Stimulated activated CD8-positive, alpha-beta memory T cell treated with anti-CD3 and anti-CD28 coated beads, Interleukin-4, amount 100 ng/mL, for 4 hours (primary cell): ENCODE measurements around the gene SLC4A5.

Experiments used
- DNase-seq, 2 donors: peaks; one replicate each; pipeline ENCODE4 v3.0.0-alpha.2; 2020; ENCODE audit warnings: low read depth in 2 of 2, low spot score in 1 of 2

The SLC4A5 gene

DNA sequence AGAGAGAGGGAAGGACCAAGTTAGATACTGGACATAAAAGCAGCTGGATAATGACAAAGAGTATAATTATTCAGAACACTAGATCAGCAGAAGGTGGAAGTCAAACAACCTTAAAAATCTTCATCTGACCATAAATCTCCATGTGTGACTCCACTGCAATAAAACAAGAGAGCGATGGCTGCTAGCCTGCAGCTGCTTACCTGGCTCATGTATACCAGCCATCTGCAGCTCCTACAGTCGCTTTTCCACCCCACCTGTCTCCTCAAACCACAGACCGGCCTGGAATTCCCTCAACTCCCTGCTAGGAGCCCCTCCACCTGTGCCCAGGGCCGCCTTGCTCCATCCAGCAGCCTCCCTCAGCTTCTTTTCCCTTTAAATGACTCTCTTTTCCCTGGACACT lies 64.5 kb downstream of the SLC4A5 start:
- no peak for DNase-seq

- DNase-seq = no peak
Observed at GRCh38 chr2:74278176-74278575, 65.0 kb downstream of the SLC4A5 start.

DNA sequence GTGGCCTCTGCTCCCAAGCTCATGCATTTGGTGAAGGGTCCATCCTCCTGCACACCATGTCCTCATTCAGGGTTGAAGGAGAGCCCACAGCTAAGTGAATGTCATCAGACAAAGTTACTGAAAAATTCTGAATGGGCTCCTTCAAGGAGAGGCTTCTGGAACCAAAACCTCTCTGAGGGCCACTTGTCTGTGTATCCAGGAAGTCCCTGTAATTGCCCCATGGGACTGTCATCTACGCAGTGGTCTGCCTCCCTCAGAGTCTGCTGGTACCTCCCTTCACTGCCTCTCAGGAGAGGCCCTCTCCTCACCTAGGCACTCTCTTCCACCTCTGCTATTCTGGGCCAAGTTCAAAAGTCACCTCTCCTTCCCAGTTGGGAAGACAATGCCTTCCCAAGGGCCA lies 68.0 kb downstream of the SLC4A5 start:
- no peak for DNase-seq

DNA sequence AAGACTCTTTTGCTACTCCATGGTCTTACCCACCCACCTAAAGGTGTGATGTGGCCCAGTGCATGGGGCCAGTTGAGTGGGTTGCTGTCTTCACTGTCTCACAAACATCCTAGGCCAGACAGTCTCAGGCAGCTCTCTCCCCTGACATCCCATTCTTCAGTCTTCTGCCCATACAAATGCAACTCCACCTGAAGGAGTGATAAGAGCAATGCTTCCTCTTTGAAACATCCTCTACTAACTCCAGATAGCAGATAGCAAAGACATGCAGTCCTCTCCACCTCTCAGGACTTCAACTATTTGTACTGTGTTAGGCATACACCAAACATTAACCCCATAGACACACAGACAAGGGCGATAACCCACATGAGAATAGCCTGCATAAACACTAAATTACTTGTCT lies 73.5 kb downstream of the SLC4A5 start:
- no peak for DNase-seq

GRCh38 chr2:74267068-74267467 lies 76.1 kb downstream of the SLC4A5 start:
- no peak for DNase-seq

DNA sequence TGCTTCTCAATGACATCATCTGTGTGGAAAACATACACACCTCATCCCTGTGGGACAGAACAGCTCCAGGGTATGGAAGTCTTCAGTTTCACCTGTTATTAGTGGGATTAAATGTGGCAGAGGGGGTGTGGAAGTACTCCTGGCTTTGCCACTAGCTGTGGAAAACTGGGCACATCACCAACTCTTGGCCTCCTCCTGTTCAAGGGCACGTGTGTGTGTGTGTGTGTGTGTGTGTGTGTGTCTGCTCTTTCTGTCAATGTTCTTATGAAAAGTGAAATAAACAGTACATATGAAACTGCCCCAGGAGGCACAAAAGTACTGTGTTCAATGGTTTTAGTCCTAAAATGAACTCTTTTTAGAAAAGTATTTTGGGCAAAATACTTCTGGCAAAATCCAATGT lies 78.9 kb downstream of the SLC4A5 start:
- DNase-seq = no peak

DNA sequence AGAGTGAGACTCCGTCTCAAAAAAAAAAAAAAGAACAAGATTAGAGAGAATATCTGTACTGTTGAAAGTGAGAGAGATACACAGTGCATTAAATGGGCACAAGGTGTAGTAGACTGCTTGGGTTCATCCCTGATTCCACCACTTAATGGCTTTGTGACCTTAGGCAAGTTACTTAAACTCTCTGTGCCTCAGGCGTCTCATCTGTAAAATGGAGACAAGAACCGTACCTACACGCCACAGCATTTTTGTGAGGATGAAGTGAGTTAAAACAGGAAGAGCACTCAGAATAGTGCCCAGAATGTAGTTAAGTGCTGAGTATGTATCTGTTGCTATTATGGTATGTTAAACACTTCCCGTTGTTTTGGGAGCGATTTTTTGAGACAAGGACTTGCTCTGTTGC lies 80.5 kb downstream of the SLC4A5 start:
- DNase-seq = no peak

GRCh38 chr2:74261204-74261864 lies 81.9 kb downstream of the SLC4A5 start:
- DNase-seq = no peak

GRCh38 chr2:74260495-74260894 lies 82.7 kb downstream of the SLC4A5 start:
- no peak for DNase-seq

- no peak for DNase-seq
Observed at GRCh38 chr2:74259733-74260132, 83.5 kb downstream of the SLC4A5 start.

DNA sequence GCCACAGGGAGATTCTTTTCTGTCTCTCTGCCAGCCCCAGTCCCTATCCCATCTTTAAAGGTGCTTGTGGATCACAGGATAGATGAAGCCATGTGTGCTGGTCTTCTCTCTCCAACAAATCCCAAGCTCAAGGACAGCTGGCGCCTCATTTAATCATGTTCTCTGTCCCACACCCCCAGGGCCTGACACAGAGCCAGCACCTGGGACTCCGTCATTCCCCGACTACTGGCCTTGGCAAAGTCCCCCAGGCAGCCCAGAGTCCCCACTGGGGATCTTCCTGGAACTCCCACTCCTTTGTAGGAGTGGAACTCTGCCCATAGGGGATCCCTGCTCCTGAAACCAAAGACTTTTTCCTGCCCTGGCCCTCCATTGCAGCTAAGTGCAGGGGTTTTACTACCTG lies 84.0 kb downstream of the SLC4A5 start:
- no peak for DNase-seq

DNA sequence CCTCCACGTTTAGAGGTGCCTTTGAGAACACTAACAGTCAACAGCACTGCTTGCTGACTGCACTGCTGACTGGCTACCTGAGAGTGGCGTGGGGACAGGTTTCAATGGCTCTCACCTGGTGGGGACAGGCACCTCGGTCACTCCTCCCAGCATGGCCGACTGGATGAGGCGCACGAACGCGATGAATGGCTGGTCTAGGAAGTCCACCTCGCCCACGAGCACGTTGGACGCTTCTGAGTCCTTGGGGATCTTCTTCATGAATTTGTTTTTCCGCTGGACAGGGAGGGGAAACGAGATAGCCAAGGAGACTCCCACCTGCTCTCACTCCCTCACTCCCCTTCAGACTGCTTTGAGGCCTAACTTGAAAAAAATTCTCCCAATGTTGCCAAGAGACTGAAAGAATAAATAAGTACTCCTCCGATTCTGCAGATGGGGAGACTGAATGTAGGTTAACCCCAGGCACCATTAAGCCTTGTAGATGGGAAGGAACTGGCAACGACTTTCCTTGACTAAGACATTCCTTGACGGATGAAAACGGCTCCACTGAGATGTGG lies 87.5 kb downstream of the SLC4A5 start:
- no peak for DNase-seq

DNA sequence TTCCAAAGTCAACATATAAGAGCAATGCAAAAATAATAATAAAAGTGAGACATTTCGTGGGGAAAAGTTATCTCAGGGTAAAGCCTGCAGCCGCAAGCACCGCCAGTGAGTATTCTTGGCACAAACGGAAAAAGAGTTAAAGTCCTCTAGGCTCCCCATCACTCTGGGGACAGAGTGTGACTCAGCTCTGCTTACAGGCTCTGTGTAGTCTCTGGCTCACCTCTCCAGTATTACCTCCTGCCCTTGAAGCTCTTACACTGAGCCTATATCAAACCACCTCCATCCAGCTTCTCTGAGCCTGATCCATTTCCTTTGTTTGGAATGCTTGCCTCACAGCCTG lies 89.3 kb downstream of the SLC4A5 start:
- DNase-seq = no peak

GRCh38 chr2:74253306-74253970 lies 89.8 kb downstream of the SLC4A5 start:
- no peak for DNase-seq

DNA sequence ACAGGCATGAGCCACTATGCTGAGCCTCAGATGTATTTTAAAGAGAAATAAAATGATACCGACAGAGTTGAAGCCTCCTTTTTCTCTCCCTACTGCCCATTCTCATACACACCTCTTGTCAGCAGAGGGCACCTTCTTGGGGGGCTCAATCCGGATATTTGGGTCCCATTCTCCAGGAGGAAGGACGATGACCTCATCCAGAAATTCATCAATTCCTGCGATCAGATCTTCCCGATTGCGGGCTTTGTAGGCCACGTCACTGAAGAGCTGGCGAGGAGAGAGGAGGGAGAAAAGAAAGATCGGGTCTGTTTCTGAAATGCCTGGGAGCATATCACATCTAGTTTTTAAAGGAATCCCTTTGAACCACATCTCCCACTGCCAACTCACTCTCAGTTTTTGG lies 90.4 kb downstream of the SLC4A5 start:
- DNase-seq = no peak

DNA sequence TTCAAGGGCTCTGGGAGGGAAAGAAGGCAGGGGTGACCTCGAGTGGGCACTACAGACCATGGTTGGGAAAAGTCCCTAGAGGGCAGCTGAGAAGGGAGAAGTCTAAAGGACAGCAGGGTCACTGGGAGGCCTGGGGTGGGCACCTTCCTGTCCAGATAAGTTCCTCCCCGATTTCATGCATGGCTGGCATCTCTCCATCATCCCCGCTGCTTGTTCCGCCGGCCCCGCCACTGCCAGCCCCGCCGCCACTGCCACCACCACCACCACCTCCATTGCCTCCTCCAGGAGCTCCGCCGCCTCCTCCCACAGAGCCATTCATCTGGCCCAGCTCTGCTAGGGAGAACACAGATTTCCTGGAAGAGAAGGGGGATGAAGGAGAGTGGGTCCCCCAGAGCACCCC lies 91.2 kb downstream of the SLC4A5 start:
- no peak for DNase-seq

DNA sequence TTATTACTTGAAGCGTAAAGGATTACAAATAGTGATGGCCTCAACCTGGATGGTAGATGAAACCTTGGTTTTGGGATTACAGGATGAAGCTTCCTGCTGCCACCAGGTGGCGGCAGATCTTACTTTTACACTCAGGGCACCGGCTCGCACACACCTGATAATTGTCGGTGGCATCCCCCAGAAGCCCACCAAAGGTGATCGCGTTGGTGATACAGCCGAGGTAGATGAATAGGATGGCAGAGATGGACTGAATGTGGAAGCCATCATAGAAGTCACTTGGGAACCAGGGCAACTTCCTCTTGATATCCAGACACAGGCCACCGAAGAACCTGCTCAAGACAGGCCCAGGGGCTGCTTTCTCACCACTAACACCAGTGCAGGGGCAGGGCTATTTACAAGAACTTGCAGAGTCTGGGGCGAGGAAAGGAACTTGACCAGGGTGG lies 93.0 kb downstream of the SLC4A5 start:
- DNase-seq = peak; percentile 9 to 16

DNA sequence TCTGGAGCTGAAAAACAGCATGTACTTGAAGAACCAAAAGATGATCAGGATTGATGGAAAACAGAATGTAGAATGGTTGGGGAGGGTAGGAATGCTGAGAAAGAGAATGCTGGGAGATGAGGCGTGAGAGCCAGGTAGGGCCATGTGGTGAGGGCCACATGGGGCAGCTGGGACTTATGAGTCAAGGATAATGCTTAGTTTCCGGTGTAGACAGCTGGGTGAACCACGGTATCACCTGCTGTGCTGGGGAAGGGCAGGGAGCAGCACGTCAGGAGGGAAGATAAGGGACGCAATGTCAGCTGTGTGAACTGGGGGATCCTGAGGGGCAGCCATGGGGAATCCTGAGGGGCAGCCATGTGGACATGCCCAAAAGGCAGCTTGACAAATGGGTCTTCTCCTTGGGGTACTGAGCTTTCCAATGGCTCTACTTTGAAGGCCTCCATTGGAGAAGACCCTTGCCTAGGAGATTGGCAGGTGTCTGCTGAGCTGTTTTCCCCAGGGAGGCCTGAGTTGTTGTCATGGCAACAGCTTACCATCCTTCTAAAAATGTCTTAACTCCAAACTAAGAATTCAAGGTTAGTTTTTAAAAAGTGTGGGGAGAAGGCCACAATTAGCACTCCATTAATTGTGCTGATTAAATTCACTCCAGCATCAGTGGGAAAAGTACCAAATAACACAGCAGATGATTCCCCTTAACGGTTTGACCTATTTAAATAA lies 93.7 kb downstream of the SLC4A5 start:
- DNase-seq = no peak

DNA sequence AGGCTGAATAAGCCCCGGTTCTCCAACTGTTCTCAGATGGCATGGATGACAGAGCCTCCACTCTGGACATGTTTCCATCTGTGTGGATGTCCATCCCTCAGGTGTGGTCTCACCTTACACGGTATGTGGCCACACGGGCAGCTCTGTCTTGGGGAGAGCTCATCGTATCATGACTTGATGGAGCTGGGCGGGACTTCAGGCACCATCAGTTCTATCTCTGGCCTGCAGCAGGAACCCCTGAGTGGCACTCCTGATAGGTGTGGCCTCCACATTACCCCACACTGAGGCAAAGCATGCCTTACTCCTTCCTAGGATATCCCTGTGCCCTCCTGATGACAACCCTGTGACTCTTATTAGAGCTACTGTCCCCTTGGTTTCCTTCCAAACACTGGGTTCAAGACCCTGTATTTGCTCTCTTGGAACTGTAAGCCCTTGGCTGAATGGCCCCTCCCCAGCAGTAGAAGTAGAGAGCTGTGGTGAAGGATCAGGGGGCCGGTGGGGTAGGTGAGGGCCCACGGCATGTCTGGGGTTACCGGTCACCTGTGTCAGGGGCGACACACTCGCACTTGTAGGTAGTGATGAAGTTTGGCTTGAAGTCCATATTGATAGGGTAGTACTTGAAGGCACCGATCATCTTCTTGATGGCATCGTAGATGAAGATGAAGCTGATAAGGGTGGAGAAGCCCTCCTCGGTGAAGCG lies 96.6 kb downstream of the SLC4A5 start:
- DNase-seq = no peak

DNA sequence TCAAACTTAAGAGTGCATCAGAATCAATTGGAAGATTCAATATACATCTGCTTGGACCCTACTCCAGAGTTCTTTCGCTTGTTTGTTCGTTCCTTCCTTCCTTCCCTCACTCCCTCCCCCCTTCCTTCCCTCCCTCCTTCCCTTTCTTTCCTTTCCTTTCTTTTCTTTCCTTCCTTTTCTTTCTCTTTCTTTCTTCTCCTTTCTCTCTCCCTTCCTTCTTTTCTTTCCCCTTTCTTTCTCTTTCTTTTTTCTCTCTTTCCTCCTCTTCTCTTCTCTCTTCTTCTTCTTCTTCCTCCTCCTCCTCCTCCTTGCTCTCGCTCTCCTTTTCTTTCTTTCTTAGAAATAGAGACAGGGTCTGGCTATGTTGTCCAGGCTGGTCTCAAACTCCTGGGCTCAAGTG lies 98.9 kb downstream of the SLC4A5 start:
- no peak for DNase-seq

- DNase-seq = no peak
Observed at GRCh38 chr2:74242354-74243071, 100.7 kb downstream of the SLC4A5 start.
